Smooth muscle cell (in vitro differentiated cells): ENCODE measurements around the gene LCE3D. TPM values are rescaled to one million over a fixed set of nuclear protein-coding genes. Genes with fewer than 3 reads are reported as not detected.

ENCODE experiments used
- DNase-seq: peaks from one replicate; lab custom pipeline; 2025; ENCODE audit not compliant: unreplicated experiment; lab: John Stamatoyannopoulos, UW
- H2AFZ ChIP-seq: fragments of 200-600 bp; sonication (generic); 2 replicates; pipeline ENCODE4 v1.6.0; 2016; ENCODE audit warnings: antibody characterized with exemption, low read depth, mild to moderate bottlenecking
- H3F3A ChIP-seq: fragments of 200-600 bp; sonication (generic); 2 replicates; pipeline ENCODE4 v1.6.0; 2017; ENCODE audit warnings: antibody characterized with exemption, low read depth
- H3K27ac ChIP-seq: fragments of 200-600 bp; sonication (generic); 2 replicates; pipeline ENCODE4 v1.5.1; 2016; ENCODE audit warnings: low read depth, mild to moderate bottlenecking
- H3K27me3 ChIP-seq: fragments of 200-600 bp; sonication (generic); 2 replicates; pipeline ENCODE4 v1.6.1; 2016; ENCODE audit warnings: low read depth, mild to moderate bottlenecking
- H3K36me3 ChIP-seq: fragments of 200-600 bp; sonication (generic); 2 replicates; pipeline ENCODE4 v1.5.1; 2016; ENCODE audit warnings: low read depth
- H3K4me1 ChIP-seq: fragments of 200-600 bp; sonication (generic); 2 replicates; pipeline ENCODE4 v1.5.1; 2016; ENCODE audit warnings: low read depth
- H3K4me2 ChIP-seq: fragments of 200-600 bp; sonication (generic); 2 replicates; pipeline ENCODE4 v1.6.0; 2016; ENCODE audit warnings: mild to moderate bottlenecking
- H3K4me3 ChIP-seq: fragments of 200-600 bp; sonication (generic); 2 replicates; pipeline ENCODE4 v1.5.1; 2016; ENCODE audit warnings: mild to moderate bottlenecking
- H3K79me2 ChIP-seq: fragments of 200-600 bp; sonication (generic); 2 replicates; pipeline ENCODE4 v1.6.0; 2016; ENCODE audit warnings: low read depth, mild to moderate bottlenecking
- H3K9ac ChIP-seq: fragments of 200-600 bp; sonication (generic); 2 replicates; pipeline ENCODE4 v1.6.0; 2016; ENCODE audit warnings: low read depth
- H3K9me3 ChIP-seq: fragments of 200-600 bp; sonication (generic); replicated peaks from 2 replicates; pipeline ENCODE4 v1.5.1; 2016; ENCODE audit warnings: low read depth
- H4K20me1 ChIP-seq: fragments of 200-600 bp; sonication (generic); 2 replicates; pipeline ENCODE4 v1.6.0; 2016; ENCODE audit warnings: low read depth
- CTCF ChIP-seq: fragments of 200-600 bp; sonication (generic); IDR thresholded peaks from 2 replicates; pipeline ENCODE4 v1.5.1; 2017; ENCODE audit warnings: borderline replicate concordance, mild to moderate bottlenecking, antibody characterized with exemption; ENCODE audit not compliant: insufficient read depth, poor library complexity, severe bottlenecking
- whole genome bisulfite sequencing: methylation state at CpG from one replicate; pipeline ENCODE4 v1.1.7; 2016; ENCODE audit warnings: low lambda C conversion rate; 5-methylcytosine and 5-hydroxymethylcytosine counted together
- polyA plus RNA-seq: library from polyadenylated mRNA; unstranded; fragments of >200 nt; fragmentation: Nextera tagmentation; extraction: Ambion mirVana; gene quantifications from 2 replicates; pipeline ENCODE4 v1.2.1, GENCODE V29; 2016
- total RNA-seq: library from RNA; depleted of rRNA; stranded (reverse); fragments of >200 nt; gene quantifications from 2 replicates; pipeline ENCODE4 v1.2.3, GENCODE V29; 2014

LCE3D gene
- total and polyA plus RNA-seq, 2 experiments from 2014 or later, result not detected

DNA sequence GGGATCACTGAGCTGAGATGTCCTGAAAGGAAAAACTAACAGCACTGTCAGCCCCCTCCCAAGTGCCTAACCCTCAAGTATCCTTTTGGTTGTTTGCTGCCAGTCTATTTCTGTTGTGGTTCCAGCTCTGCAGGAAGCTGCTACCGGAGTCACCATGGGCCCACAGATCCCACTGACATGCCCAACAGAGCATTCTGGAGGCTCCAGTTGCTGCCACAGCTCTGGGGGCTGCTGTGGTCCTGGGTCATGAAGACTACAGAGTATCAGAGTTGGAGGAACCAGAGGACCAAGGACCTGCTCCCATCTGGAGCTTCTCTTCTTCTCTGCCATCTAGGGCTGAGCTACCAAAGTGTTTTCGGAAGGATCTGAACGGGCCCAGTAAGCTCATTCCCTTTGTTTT, 41.7 kb upstream of the LCE3D start:
- no peak overlapping the region for H2AFZ ChIP-seq
- no peaks in the 10 kb centered on the region for H3K4me1 ChIP-seq
- H3K4me2 ChIP-seq, result no peak overlapping the region
- no peak overlapping the region for H3K27ac ChIP-seq
- no peak for TF ChIP-seq CTCF
- H3K79me2 ChIP-seq, result no peaks in the 10 kb centered on the region
- no peak for DNase-seq
- H4K20me1 ChIP-seq, result no peaks in the 10 kb centered on the region
- 67% methylated on average over 3 of the region's 3 CpGs for WGBS
- peaks cover 17% of the 10 kb centered on the region for H3K9me3 ChIP-seq
- H3F3A ChIP-seq, result no peaks in the 10 kb centered on the region
- no peak overlapping the region for H3K4me3 ChIP-seq
- no peaks in the 10 kb centered on the region for H3K27me3 ChIP-seq
- no peak overlapping the region for H3K9ac ChIP-seq
- H3K36me3 ChIP-seq, result no peaks in the 10 kb centered on the region

DNA sequence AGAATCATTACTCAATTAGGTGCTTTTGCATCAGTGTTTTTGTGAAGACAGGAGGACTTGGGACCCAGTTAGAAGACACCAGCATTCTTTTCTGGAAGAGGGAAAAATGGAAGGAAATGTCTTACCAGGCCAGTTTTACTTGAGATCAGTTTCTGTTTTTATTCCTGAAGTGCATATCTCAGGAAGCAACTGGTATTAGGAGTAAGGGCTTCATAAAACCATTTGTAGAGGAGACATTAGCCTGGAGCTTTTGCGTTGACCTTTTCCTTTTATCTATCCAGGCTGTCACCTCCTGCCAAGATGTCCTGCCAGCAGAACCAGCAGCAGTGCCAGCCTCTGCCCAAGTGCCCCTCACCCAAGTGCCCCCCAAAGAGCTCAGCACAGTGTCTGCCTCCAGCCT, 33.2 kb upstream of the LCE3D start, which contains the start of gene LCE3B:
Gene LCE3B, plus strand, starts transcription at position 301 of the 400 bp plus-strand sequence. Its CDS starts 0 bp downstream, at position 301.
- Histone ChIP-seq H4K20me1 (no peaks in the 10 kb centered on the region), H3K27ac (no peak within 1 kb of the TSS), H3K9ac (no peak within 1 kb of the TSS), H3K4me2 (no peak within 1 kb of the TSS), H3K4me1 (no peaks in the 10 kb centered on the region), H3K36me3 (no peaks in the 10 kb centered on the region), H3K9me3 (peaks cover 8% of the 10 kb centered on the region), H3F3A (no peaks in the 10 kb centered on the region), H3K27me3 (no peaks in the 10 kb centered on the region), H2AFZ (no peak within 1 kb of the TSS), H3K4me3 (no peak within 1 kb of the TSS), H3K79me2 (no peaks in the 10 kb centered on the region)
- TF ChIP-seq CTCF, result no peak
- DNase-seq, result no peak
- WGBS, result 86% methylated on average over 1 of the region's 1 CpG

GRCh38 chr1:152599934-152600333, 19.6 kb upstream of the LCE3D start, which contains the start of gene LCE3C:
Gene LCE3C, plus strand, starts transcription at chr1:152600234. Its CDS starts 498 bp downstream, at chr1:152600732.
- Histone ChIP-seq H3K4me3 (no peak within 1 kb of the TSS), H3K4me2 (no peak within 1 kb of the TSS), H4K20me1 (no peaks in the 10 kb centered on the region), H3K9ac (no peak within 1 kb of the TSS), H3K27me3 (no peaks in the 10 kb centered on the region), H2AFZ (no peak within 1 kb of the TSS), H3K79me2 (no peaks in the 10 kb centered on the region), H3K36me3 (no peaks in the 10 kb centered on the region), H3K4me1 (no peaks in the 10 kb centered on the region), H3F3A (no peaks in the 10 kb centered on the region), H3K9me3 (no peaks in the 10 kb centered on the region), H3K27ac (no peak within 1 kb of the TSS)
- WGBS, result 58% methylated on average over 4 of the region's 4 CpGs
- no peak for DNase-seq
- no peak for TF ChIP-seq CTCF

GRCh38 chr1:152596986-152597385, 16.7 kb upstream of the LCE3D start:
- Histone ChIP-seq H3K9me3 (no peaks in the 10 kb centered on the region), H3K27me3 (no peaks in the 10 kb centered on the region), H4K20me1 (no peaks in the 10 kb centered on the region), H3K4me1 (no peaks in the 10 kb centered on the region), H3K4me3 (no peak overlapping the region), H3K9ac (no peak overlapping the region), H3K79me2 (no peaks in the 10 kb centered on the region), H3F3A (no peaks in the 10 kb centered on the region), H3K36me3 (no peaks in the 10 kb centered on the region), H3K4me2 (no peak overlapping the region), H2AFZ (no peak overlapping the region), H3K27ac (no peak overlapping the region)
- TF ChIP-seq CTCF, result no peak
- DNase-seq, result no peak
- 83% methylated on average over 2 of the region's 2 CpGs for WGBS
